ENCODE data around the gene SCLY. TPM values are rescaled to one million over a fixed set of nuclear protein-coding genes. Genes with fewer than 3 reads are reported as not detected.
A peak's percentile ranks its signal among the peaks of the same experiment; 100 is the strongest.

SCLY gene
- total and polyA plus RNA-seq, 2 of the 13 experiments (the other 11 are each of a cell fraction or from before 2014, with no cell fraction given), result 27.9 to 38.6 TPM

DNA sequence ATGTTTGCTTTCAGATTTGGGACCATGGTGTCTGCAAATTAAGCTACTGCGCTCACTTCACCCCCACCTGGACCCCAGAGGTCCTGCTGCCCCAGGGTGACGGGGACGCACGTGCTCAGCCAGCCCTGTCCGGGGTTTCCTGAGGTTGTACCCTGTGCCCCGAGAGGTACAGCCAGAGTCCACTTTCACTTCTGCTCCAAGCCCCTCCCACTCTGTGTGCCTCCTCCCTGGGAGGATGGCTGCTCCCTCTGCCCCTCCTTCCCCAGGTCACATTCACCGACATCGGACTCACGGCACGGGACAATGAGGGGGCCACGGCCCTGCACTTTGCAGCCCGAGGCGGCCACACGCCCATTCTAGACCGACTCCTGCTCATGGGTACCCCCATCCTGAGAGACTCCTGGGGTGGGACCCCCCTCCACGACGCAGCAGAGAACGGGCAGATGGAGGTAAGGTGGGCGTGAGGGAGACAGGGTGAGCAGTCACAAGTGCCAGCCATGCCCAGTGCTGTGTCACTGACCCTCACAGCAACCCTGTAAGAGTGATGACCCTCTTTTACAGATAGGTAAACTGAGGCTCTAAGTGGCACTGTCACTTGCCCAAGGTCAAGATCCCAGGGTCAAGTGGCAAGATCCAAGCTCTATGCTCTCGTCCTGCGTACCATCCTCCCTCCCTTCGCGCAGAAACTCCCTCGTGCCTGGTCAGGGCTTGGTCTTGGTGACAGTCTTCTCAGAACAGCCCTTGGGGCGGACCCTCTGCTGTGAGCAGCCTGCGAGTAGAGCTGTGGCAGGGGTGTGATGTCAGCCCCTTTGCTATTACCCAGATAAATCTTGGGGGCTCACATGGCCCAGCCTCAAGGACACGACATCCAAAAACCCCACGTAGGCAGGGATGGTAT lies 47.0 kb downstream of the SCLY start (continued):
- TF ChIP-seq, protein P1, sequence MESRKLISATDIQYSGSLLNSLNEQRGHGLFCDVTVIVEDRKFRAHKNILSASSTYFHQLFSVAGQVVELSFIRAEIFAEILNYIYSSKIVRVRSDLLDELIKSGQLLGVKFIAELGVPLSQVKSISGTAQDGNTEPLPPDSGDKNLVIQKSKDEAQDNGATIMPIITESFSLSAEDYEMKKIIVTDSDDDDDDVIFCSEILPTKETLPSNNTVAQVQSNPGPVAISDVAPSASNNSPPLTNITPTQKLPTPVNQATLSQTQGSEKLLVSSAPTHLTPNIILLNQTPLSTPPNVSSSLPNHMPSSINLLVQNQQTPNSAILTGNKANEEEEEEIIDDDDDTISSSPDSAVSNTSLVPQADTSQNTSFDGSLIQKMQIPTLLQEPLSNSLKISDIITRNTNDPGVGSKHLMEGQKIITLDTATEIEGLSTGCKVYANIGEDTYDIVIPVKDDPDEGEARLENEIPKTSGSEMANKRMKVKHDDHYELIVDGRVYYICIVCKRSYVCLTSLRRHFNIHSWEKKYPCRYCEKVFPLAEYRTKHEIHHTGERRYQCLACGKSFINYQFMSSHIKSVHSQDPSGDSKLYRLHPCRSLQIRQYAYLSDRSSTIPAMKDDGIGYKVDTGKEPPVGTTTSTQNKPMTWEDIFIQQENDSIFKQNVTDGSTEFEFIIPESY (CRISPR knock-in tag; IDR thresholded peaks at IDR 0.05), result peak; percentile 26; the same call in 1 of the 2 replicates
- no peak for TF ChIP-seq CBX1 (IDR thresholded peaks at IDR 0.05; ENCODE audit: low read depth)
- peak; percentile 26; the same call in 1 of the 2 replicates for TF ChIP-seq ETV5 (CRISPR knock-in tag; IDR thresholded peaks at IDR 0.05; ENCODE audit: borderline replicate concordance)
- TF ChIP-seq ZNF350 (CRISPR knock-in tag; IDR thresholded peaks at IDR 0.05; ENCODE audit: borderline replicate concordance, low read depth), result no peak
- TF ChIP-seq ZNF430 (CRISPR knock-in tag; IDR thresholded peaks at IDR 0.05), result peak; percentile 21; the same call in 1 of the 2 replicates
- TF ChIP-seq ZNF678 (CRISPR knock-in tag; IDR thresholded peaks at IDR 0.05), result no peak
- no peak for TF ChIP-seq POGK (CRISPR knock-in tag; conservative IDR thresholded peaks at IDR 0.05)
- TF ChIP-seq PITX1 (CRISPR knock-in tag; IDR thresholded peaks at IDR 0.05), result peak; percentile 57
- TF ChIP-seq ZNF75D (CRISPR knock-in tag; IDR thresholded peaks at IDR 0.05; ENCODE audit: borderline replicate concordance), result no peak
- peak; percentile 97 for TF ChIP-seq TGIF2 (CRISPR knock-in tag; IDR thresholded peaks at IDR 0.05)
- no peak for TF ChIP-seq ZBTB46 (CRISPR knock-in tag; IDR thresholded peaks at IDR 0.05; ENCODE audit: borderline replicate concordance)
- TF ChIP-seq EEA1 (CRISPR knock-in tag; IDR thresholded peaks at IDR 0.05; ENCODE audit: borderline replicate concordance), result 0 out of 2 replicates have a peak, but pooled peaks have one; percentile 78
- 0 out of 2 replicates have a peak, but pooled peaks have one; percentile 72 for TF ChIP-seq KAT8 (CRISPR knock-in tag; IDR thresholded peaks at IDR 0.05)
- no peak for TF ChIP-seq DNMT1 (CRISPR knock-in tag; IDR thresholded peaks at IDR 0.05)
- TF ChIP-seq HMG20A (CRISPR knock-in tag; IDR thresholded peaks at IDR 0.05; ENCODE audit: borderline replicate concordance), result no peak
- TF ChIP-seq THRA (CRISPR knock-in tag; IDR thresholded peaks at IDR 0.05; ENCODE audit: borderline replicate concordance), result peak; percentile 81
- TF ChIP-seq PTBP1 (IDR thresholded peaks at IDR 0.05; ENCODE audit: low read depth, low read length, poor library complexity, severe bottlenecking), result no peak
- no peak for TF ChIP-seq CSRNP2 (CRISPR knock-in tag; conservative IDR thresholded peaks at IDR 0.05; ENCODE audit: low read depth)
